Epithelial cell of proximal tubule (primary cell): Measurements from ENCODE around the gene RNU1-4. TPM values are rescaled to one million over a fixed set of nuclear protein-coding genes. Genes with fewer than 3 reads are reported as not detected.
"Not testable (repeated sequence)": the region's sequence is repeated elsewhere in the genome, so short reads cannot be mapped to it uniquely, and the experiment has no call there.

ENCODE experiments used
- DNase-seq: peaks from one replicate; pipeline ENCODE4 v3.0.0-alpha.2; 2011; ENCODE audit warnings: low read depth
- H3K4me3 ChIP-seq: 2 replicates; pipeline ENCODE4 v1.5.1; 2011; ENCODE audit warnings: low read depth, mild to moderate bottlenecking, low read length
- CTCF ChIP-seq: conservative IDR thresholded peaks from 2 replicates; pipeline ENCODE4 v1.5.1; 2012; ENCODE audit warnings: low read depth, mild to moderate bottlenecking, low read length
- total RNA-seq: library from RNA; depleted of rRNA; stranded (reverse); fragments of >200 nt; gene quantifications from 2 replicates; pipeline ENCODE4 v1.2.3, GENCODE V29; 2015

RNU1-4 gene
- total RNA-seq, 1 donor from 2014 or later, result under 0.01 TPM

GRCh38 chr1:16718908-16719533, 21.3 kb upstream of the RNU1-4 start:
- no peak for DNase-seq
- TF ChIP-seq CTCF, result no peak
- no peak overlapping the region for H3K4me3 ChIP-seq

- DNase-seq, result no peak
- H3K4me3 ChIP-seq, result no peak overlapping the region
- no peak for TF ChIP-seq CTCF
These were observed 20.6 kb upstream of the RNU1-4 start for GRCh38 chr1:16719571-16720350.

GRCh38 chr1:16720351-16721223, 19.7 kb upstream of the RNU1-4 start:
- no peak for TF ChIP-seq CTCF
- no peak overlapping the region for H3K4me3 ChIP-seq
- no peak for DNase-seq

GRCh38 chr1:16721871-16722641, 18.3 kb upstream of the RNU1-4 start:
- TF ChIP-seq CTCF, result no peak

GRCh38 chr1:16724718-16725438, 15.4 kb upstream of the RNU1-4 start:
- no peak overlapping the region for H3K4me3 ChIP-seq
- no peak for DNase-seq

More at GRCh38 chr1:16721871-16722641, 18.3 kb upstream of the RNU1-4 start:
- H3K4me3 ChIP-seq, result no peak overlapping the region
- no peak for DNase-seq

GRCh38 chr1:16725439-16726245, 14.7 kb upstream of the RNU1-4 start:
- not testable (repeated sequence) for DNase-seq, H3K4me3 ChIP-seq

More at GRCh38 chr1:16724718-16725438, 15.4 kb upstream of the RNU1-4 start:
- no peak for TF ChIP-seq CTCF
